SKM-1 treated with dmso at 0.1 percent for 144 hours (cell line): ENCODE data around the gene OR1L8.
"Not testable (repeated sequence)": the region's sequence is repeated elsewhere in the genome, so short reads cannot be mapped to it uniquely, and the experiment has no call there.

Experiments
- DNase-seq: peaks from one replicate; lab custom pipeline; 2025; ENCODE audit not compliant: unreplicated experiment; lab: John Stamatoyannopoulos, UW

OR1L8 gene

GRCh38 chr9:122583284-122583683, at the start of gene OR1L8:
Gene OR1L8 (minus strand): TSS chr9:122583384. CDS start chr9:122568477, 14,907 bp downstream.
- not testable (repeated sequence) for DNase-seq

DNA sequence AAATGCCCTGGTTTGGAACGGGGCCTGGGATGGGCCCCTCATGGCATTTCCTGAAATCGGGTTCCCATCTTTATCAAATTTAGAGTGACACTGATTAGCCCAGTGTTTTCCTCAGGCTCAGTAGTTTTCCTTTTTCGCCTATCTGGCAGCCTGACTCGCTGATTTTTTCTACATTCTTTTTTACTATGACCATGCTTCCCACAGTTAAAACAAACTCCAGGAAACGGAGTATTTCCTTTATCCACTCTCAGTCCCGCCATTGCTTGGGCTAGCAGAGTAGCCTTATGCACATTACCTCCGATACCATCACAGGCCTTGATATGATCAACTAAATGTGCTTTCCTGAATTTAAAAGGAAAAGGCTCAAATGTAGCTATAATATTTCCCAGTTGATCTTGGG, 36.8 kb upstream of the OR1L8 start:
- no peak for DNase-seq

GRCh38 chr9:122614362-122614761, 31.2 kb upstream of the OR1L8 start, which contains the start of gene OR1Q1:
Gene OR1Q1 (plus strand): TSS chr9:122614738. CDS start chr9:122614738, 0 bp downstream.
- DNase-seq, result no peak

DNA sequence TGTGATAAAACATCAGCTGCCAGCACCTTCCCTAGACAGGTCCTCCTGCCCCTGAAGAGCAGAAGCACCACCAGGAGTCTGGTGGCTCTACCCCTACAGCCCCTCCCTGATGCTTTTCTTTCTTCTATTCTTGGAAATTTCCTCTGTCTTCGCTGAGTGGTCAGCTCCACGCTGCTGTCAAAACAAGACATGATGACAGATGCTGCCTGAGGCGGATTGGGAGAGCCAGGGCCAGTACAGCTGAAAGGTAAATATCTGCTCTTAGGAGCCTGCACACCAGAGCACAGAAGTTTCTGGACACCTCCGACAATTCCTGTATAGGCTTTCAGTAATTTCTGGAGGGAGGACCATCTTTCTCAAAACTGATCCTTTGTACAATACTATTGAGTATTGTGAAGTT, 26.6 kb upstream of the OR1L8 start:
- no peak for DNase-seq

- no peak for DNase-seq
Measured at GRCh38 chr9:122606587-122606986, 23.4 kb upstream of the OR1L8 start.

GRCh38 chr9:122605691-122606090, 22.5 kb upstream of the OR1L8 start:
- DNase-seq, result no peak

- no peak for DNase-seq
Measured at GRCh38 chr9:122580360-122580759, 2.8 kb downstream of the OR1L8 start.

DNA sequence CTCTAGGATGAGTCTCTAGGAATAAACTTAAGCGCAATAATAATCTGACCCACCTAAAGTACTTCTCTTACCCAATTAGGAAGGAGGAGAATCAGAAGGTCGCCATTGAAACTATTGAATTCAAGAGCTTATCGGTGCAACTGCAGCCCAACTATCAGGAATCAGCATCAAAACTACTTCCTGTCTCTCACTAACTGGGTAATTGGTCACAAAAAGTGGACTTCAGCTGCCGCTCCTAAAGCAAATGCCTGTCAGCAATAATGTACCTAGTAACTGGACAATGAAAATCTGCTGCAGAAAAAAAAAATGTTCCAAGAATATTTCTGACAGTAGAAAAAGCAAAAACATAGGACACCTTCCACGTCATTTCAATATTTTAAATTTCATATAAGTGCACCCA, 3.3 kb downstream of the OR1L8 start:
- DNase-seq, result no peak

DNA sequence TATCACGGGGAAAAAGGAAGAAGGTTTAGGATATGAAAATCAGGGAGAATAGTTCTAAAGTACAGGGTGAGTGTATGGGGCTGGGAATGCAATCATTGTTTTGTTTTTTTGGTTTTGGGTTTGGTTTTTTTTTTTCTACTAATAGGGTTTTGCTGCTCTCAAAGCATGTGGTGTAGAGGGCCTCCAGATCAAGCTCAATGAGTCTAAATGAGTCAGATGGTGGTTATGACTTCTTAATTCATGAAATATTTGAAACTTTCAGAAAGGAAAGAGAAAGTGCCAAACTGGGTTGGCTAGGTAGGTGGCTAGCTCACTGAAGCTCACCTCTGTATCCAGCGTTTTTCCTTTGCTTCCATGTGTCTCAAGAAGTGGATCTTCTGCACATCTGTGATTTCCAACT, 10.7 kb downstream of the OR1L8 start:
- no peak for DNase-seq

GRCh38 chr9:122567901-122568300, 15.3 kb downstream of the OR1L8 start:
- no peak for DNase-seq

DNA sequence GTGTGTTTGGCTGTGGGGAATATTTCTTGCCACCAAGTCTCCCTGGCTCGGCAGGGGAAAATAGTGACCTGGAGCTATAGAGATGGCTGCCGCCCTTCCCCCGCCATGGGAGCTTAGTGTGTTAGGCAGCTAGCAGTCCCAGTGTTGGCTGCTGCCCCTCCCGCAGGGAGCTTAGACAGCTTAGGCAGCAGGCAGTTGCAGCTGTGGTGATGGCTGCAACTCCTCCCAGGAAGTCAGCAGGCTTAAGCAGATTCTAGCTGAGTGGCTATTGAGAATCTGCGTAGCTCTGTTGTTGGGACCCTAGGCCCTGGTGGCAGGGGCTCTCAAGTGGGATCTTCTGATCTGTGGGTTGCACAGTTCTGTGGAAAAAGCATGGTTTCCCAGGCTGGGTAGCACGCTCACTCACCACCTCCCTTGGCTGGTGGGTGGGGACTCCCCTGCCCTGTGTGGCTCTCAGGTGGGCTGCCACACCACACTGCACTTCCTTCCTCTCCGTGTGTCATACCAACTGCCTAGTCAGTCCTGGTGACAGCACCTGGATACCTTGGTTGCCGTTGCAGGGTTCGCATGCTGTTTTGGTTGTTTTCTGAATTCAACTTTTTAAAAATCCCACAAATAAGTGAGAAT, 20.9 kb downstream of the OR1L8 start:
- DNase-seq, result no peak

DNA sequence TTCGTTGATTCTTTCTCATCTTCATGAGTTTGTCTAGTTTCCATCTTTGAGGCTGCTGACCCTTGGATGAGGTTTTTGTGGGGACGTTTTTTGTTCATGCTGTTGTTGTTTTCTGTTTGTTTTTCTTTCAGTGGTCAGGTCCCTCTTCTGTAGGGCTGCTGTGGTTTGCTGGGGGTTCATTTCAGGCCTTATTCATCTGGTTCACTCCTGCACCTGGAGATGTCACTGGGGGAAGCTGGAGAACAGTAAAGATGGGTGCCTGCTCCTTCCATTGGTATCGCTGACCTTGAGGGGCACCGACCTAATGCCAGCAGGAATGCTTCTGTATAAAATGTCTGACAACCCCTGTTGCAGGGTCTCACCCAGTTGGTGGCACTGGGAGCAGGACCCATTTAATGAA, 21.7 kb downstream of the OR1L8 start:
- DNase-seq, result no peak

GRCh38 chr9:122552812-122553211, 30.4 kb downstream of the OR1L8 start, which contains the start of gene OR1N2:
Gene OR1N2 (plus strand): TSS chr9:122553112. CDS start chr9:122553212, 100 bp downstream.
- no peak for DNase-seq

DNA sequence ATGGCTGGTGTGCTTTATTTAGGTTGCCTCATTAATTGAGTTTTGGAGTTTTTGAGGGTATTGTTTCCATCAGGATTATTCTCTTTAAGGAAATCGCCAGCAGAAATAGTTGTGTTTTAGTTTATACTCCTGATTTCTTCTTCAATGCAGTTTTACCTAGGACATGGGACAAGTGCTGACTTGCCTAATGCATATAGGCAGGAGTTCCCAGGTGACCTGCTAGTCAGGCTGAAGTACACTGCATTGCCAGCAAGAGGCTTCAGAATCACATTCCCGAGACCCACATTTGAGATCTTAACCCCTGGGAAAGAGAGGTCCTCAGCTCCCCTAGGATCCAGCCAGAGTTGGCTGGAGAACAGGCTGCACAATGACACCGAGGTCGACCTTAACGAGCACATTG, 31.8 kb downstream of the OR1L8 start:
- no peak for DNase-seq

DNA sequence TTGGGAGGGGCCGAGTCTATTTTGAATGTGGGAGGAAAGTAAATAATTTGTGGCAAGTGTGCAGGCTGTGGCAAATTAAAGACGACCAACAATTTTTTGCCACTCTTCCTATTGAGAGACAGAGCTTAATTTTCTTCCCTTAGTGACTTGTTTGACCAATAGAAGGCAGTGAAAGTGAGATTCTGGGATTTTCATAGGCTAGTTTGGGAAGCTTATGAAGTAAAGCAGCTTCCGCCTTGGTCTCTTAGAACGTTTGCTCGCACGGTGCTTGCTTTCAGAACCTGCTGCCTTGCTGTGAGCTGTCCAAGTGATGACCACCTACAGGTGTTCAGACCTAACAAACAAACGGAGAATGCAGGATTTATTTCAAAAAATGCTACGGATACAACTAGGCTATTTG, 37.0 kb downstream of the OR1L8 start:
- DNase-seq, result no peak

- no peak for DNase-seq
Measured at GRCh38 chr9:122538757-122539156, 44.4 kb downstream of the OR1L8 start.

GRCh38 chr9:122537066-122537465, 46.1 kb downstream of the OR1L8 start:
- DNase-seq, result not testable (repeated sequence)

GRCh38 chr9:122536134-122536533, 47.0 kb downstream of the OR1L8 start:
- no peak for DNase-seq

DNA sequence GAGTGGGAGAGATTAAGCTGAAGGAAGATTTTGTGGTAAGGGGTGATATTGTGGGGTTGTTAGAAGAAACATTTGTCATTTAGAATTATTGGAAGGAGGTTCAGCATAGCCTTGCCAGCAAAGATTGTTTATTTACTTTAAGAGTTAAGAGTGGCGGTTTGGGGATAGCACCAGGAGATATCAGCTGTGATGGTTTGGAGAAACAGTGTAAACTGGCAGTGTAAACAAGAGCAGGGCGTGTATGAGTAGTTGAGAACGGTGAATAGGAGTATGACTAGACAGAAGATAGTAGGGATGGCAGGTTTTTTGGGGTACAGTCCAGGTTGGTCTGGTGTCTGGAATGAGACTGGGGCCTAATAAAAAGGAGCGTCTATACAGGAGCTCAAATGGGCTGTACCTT, 52.0 kb downstream of the OR1L8 start:
- DNase-seq, result not testable (repeated sequence)

GRCh38 chr9:122527193-122527592, 56.0 kb downstream of the OR1L8 start, which contains the start of gene OR1N1:
Gene OR1N1 (minus strand): TSS chr9:122527293. CDS start chr9:122527293, 0 bp downstream.
- DNase-seq, result no peak

- DNase-seq, result no peak
Measured at GRCh38 chr9:122526602-122527001, 56.6 kb downstream of the OR1L8 start.

DNA sequence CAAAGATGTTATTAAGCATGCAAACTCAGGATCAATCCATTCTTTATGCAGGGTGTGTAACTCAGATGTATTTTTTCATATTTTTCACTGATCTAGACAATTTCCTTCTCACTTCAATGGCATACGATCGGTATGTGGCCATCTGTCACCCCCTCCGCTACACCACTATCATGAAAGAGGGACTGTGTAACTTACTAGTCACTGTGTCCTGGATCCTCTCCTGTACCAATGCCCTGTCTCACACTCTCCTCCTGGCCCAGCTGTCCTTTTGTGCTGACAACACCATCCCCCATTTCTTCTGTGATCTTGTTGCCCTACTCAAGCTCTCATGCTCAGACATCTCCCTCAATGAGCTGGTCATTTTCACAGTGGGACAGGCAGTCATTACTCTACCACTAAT, 63.8 kb downstream of the OR1L8 start:
- no peak for DNase-seq

GRCh38 chr9:122518841-122519240, 64.3 kb downstream of the OR1L8 start, which contains the start of gene OR1J4:
Gene OR1J4 (plus strand): TSS chr9:122519141. CDS start chr9:122519141, 0 bp downstream.
- no peak for DNase-seq
